C4-2B (cell line): ENCODE measurements around the gene PTPRR.

Source experiments
- H3K27ac ChIP-seq: fragments of 450-650 bp; 2 replicates; pipeline ENCODE4 v1.5.1; 2017
- CTCF ChIP-seq: fragments of 450-650 bp; conservative IDR thresholded peaks from 2 replicates; pipeline ENCODE4 v1.5.1; 2017; ENCODE audit warnings: mild to moderate bottlenecking
- ZFX ChIP-seq: fragments of 450-650 bp; IDR thresholded peaks from 2 replicates; pipeline ENCODE4 v1.6.1; 2017

The PTPRR gene

GRCh38 chr12:70749931-70750330 is 170.6 kb downstream of the PTPRR start:
- TF ChIP-seq ZFX = no peak
- no peak for TF ChIP-seq CTCF
- no peak overlapping the region for H3K27ac ChIP-seq

GRCh38 chr12:70748809-70749208 is 171.7 kb downstream of the PTPRR start:
- no peak overlapping the region for H3K27ac ChIP-seq

GRCh38 chr12:70747445-70748260 is 172.9 kb downstream of the PTPRR start:
- no peak overlapping the region for H3K27ac ChIP-seq
- no peak for TF ChIP-seq CTCF

More at GRCh38 chr12:70748809-70749208, 171.7 kb downstream of the PTPRR start:
- TF ChIP-seq ZFX (no peak), CTCF (no peak)

- no peak for TF ChIP-seq ZFX
- TF ChIP-seq CTCF = no peak
- H3K27ac ChIP-seq = no peak overlapping the region
Observed at GRCh38 chr12:70745048-70745447, 175.5 kb downstream of the PTPRR start.

GRCh38 chr12:70744178-70744577 is 176.4 kb downstream of the PTPRR start:
- no peak for TF ChIP-seq ZFX
- no peak for TF ChIP-seq CTCF
- H3K27ac ChIP-seq = no peak overlapping the region

- H3K27ac ChIP-seq = no peak overlapping the region
Observed at GRCh38 chr12:70741256-70741655, 179.3 kb downstream of the PTPRR start.

More at GRCh38 chr12:70741256-70741655, 179.3 kb downstream of the PTPRR start:
- TF ChIP-seq ZFX = no peak
- no peak for TF ChIP-seq CTCF
